KMS-11 (cell line): ENCODE results near the gene SCNN1B.

Experiments
- H2AFZ ChIP-seq: fragments of 200-600 bp; sonication (generic); 2 replicates; pipeline ENCODE4 v1.6.1; 2016; ENCODE audit warnings: antibody characterized with exemption, mixed run types, low read depth
- H3K27ac ChIP-seq: fragments of 200-600 bp; sonication (generic); 2 replicates; pipeline ENCODE4 v1.6.1; 2016; ENCODE audit warnings: mild to moderate bottlenecking, mixed run types
- H3K27me3 ChIP-seq: fragments of 200-600 bp; sonication (generic); 2 replicates; pipeline ENCODE4 v1.6.1; 2017; ENCODE audit warnings: mild to moderate bottlenecking, low read depth, mixed run types, moderate library complexity; ENCODE audit not compliant: insufficient read depth
- H3K36me3 ChIP-seq: fragments of 200-600 bp; sonication (generic); 2 replicates; pipeline ENCODE4 v1.6.1; 2017; ENCODE audit warnings: mild to moderate bottlenecking, mixed run types; ENCODE audit not compliant: insufficient read depth
- H3K4me1 ChIP-seq: fragments of 200-600 bp; sonication (generic); 2 replicates; pipeline ENCODE4 v1.6.1; 2016; ENCODE audit warnings: mild to moderate bottlenecking, low read depth, mixed run types; ENCODE audit not compliant: poor library complexity, severe bottlenecking
- H3K4me2 ChIP-seq: fragments of 200-600 bp; sonication (generic); 2 replicates; pipeline ENCODE4 v1.7.0; 2016; ENCODE audit warnings: mild to moderate bottlenecking, mixed run types
- H3K4me3 ChIP-seq: fragments of 200-600 bp; sonication (generic); IDR thresholded peaks from 2 replicates; pipeline ENCODE4 v1.6.1; 2017; ENCODE audit warnings: low read depth, low read length, mixed read lengths; ENCODE audit not compliant: insufficient read depth
- H3K79me2 ChIP-seq: fragments of 200-600 bp; sonication (generic); 2 replicates; pipeline ENCODE4 v1.6.1; 2016; ENCODE audit warnings: low read depth, mixed run types; ENCODE audit not compliant: insufficient read depth
- H3K9ac ChIP-seq: fragments of 200-600 bp; sonication (generic); 2 replicates; pipeline ENCODE4 v1.6.1; 2016; ENCODE audit warnings: mild to moderate bottlenecking, mixed run types
- H4K20me1 ChIP-seq: fragments of 200-600 bp; sonication (generic); 2 replicates; pipeline ENCODE4 v1.6.1; 2016; ENCODE audit warnings: mild to moderate bottlenecking, mixed run types; ENCODE audit not compliant: insufficient read depth
- CTCF ChIP-seq: fragments of 200-600 bp; sonication (generic); conservative IDR thresholded peaks from 2 replicates; pipeline ENCODE4 v1.6.1; 2017; ENCODE audit warnings: low read depth, mild to moderate bottlenecking, antibody characterized with exemption, low read length, moderate library complexity, mixed read lengths

The SCNN1B gene

DNA sequence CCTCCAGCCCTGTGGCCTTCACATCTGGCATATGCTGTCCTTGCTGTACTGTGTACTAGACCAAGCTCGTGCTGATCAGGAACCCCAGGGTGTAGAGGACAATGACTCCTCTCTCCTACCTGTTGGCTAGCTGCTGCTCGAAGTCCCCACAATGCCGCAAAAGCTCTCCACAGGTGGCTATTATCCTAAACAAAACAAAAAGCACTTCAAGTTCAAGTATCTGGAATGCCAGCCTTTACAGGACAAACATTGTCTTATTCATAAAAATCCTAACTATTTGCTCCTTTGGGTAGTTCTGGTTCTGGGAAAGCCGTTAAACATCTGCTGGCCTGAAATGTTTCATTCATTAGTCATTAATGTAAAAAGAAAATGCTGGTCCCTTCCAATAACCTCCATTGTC, 108.1 kb downstream of the SCNN1B start:
- Histone ChIP-seq H3K36me3 (no peaks in the 10 kb centered on the region; the same call in 1 of the 2 replicates), H3K4me3 (no peak overlapping the region), H3K4me2 (no peak overlapping the region), H4K20me1 (no peaks in the 10 kb centered on the region), H3K79me2 (no peaks in the 10 kb centered on the region), H3K27ac (no peak overlapping the region), H3K9ac (no peak overlapping the region), H2AFZ (no peak overlapping the region), H3K4me1 (peaks cover 46% of the 10 kb centered on the region), H3K27me3 (no peaks in the 10 kb centered on the region)
- TF ChIP-seq CTCF, result no peak

GRCh38 chr16:23414731-23415130, 112.6 kb downstream of the SCNN1B start:
- Histone ChIP-seq H4K20me1 (no peaks in the 10 kb centered on the region), H3K79me2 (no peaks in the 10 kb centered on the region), H3K36me3 (no peaks in the 10 kb centered on the region; the same call in 1 of the 2 replicates)

DNA sequence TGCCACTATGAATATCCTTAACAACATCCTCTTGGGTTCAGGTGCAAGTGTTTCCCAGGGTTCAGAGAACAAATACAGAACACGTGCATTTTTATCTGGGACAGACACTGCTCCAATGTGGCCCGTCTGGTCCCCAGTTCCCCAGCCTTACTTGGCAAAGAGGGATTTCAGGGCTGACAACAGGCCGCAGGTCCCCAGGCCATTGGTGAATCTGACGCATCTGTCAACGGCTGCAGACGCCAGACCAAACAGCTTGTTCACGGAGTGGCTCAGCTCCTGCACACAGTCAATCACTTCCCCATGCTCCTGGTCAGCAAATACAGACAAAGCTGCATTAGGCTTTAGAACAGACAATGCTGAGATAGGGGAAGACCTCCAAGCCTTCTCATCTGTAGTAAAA, 114.7 kb downstream of the SCNN1B start:
- H3K9ac ChIP-seq, result no peak overlapping the region
- H3K27me3 ChIP-seq, result no peaks in the 10 kb centered on the region
- no peak overlapping the region for H3K4me2 ChIP-seq
- H3K4me3 ChIP-seq, result no peak overlapping the region
- no peak overlapping the region for H2AFZ ChIP-seq
- no peak for TF ChIP-seq CTCF
- no peaks in the 10 kb centered on the region for H3K79me2 ChIP-seq
- no peaks in the 10 kb centered on the region; the same call in 1 of the 2 replicates for H3K36me3 ChIP-seq
- no peak overlapping the region for H3K27ac ChIP-seq
- peaks cover 8% of the 10 kb centered on the region for H3K4me1 ChIP-seq
- no peaks in the 10 kb centered on the region for H4K20me1 ChIP-seq

More at GRCh38 chr16:23414731-23415130, 112.6 kb downstream of the SCNN1B start:
- no peaks in the 10 kb centered on the region for H3K27me3 ChIP-seq
- no peak overlapping the region for H2AFZ ChIP-seq
- no peak overlapping the region for H3K4me2 ChIP-seq
- no peak for TF ChIP-seq CTCF
- H3K27ac ChIP-seq, result no peak overlapping the region
- H3K4me1 ChIP-seq, result peaks cover 8% of the 10 kb centered on the region
- H3K4me3 ChIP-seq, result no peak overlapping the region
- H3K9ac ChIP-seq, result no peak overlapping the region

GRCh38 chr16:23420011-23420410, 117.9 kb downstream of the SCNN1B start:
- Histone ChIP-seq H3K36me3 (no peaks in the 10 kb centered on the region), H3K4me1 (no peaks in the 10 kb centered on the region), H3K27me3 (no peaks in the 10 kb centered on the region), H3K79me2 (no peaks in the 10 kb centered on the region), H3K4me3 (no peak overlapping the region), H3K4me2 (no peak overlapping the region), H4K20me1 (no peaks in the 10 kb centered on the region), H3K27ac (no peak overlapping the region), H2AFZ (no peak overlapping the region), H3K9ac (no peak overlapping the region)
- TF ChIP-seq CTCF, result no peak
